K562 (cell line): Measurements from ENCODE around the gene PA2G4. TPM values are rescaled to one million over a fixed set of nuclear protein-coding genes. Genes with fewer than 3 reads are reported as not detected.
A peak's percentile ranks its signal among the peaks of the same experiment; 100 is the strongest.

Source experiments
- ATAC-seq: fragments of 200-7000 bp; cut with Tn5 transposase; 3 replicates; pipeline ENCODE4 v1.9.1; 2020; ENCODE audit warnings: moderate library complexity
- BruUV-seq: library from RNA; stranded (reverse); fragments of 400-500 nt; replicated peaks from 2 replicates; lab custom pipeline; 2021; lab: Mats Ljungman, UMichigan
- CTCF ChIA-PET: fragments of 300-600 bp; formaldehyde crosslinking; extraction: SDS; loops from one replicate; lab custom pipeline; 2021; ENCODE audit warnings: low intra/inter-chr PET ratio; lab: Yijun Ruan, JAX
- POLR2A ChIA-PET: fragments of 300-600, 350-650 bp; sonication (Branson Sonifier 250); formaldehyde crosslinking; extraction: SDS; loops from one replicate; lab custom pipeline; 2021; ENCODE audit warnings: antibody characterized with exemption, inconsistent platforms; lab: Yijun Ruan, JAX
- DNase-seq, 4 experiments: peaks; one replicate each; pipeline versions ENCODE4 v3.0.0 to v3.0.0-alpha.2; 2011 to 2018; ENCODE audit warnings: low spot score in 3 of 4, mixed read lengths in 3 of 4; ENCODE audit errors: extremely low read depth in 1 of 4
- FAIRE-seq: peaks from 2 replicates; lab custom pipeline; 2011; peaks lifted over from hg19 to GRCh38; lab: Jason Lieb, UNC
- H2AFZ ChIP-seq: 2 replicates; pipeline ENCODE4 v1.6.0; 2011; ENCODE audit warnings: low read depth, low read length, control low read depth, inconsistent platforms
- H3K27ac ChIP-seq: fragments of 200-600 bp; 3 replicates; pipeline ENCODE4 v1.8.0; 2011; ENCODE audit warnings: low read depth, mild to moderate bottlenecking, control low read depth, inconsistent platforms, low read length, moderate library complexity, mixed read lengths; ENCODE audit errors: extremely low read depth
- H3K27me3 ChIP-seq, 2 experiments: fragments of 300-600 bp in 1 of 2; 2 replicates in 1 of 2; 3 replicates in 1 of 2; pipeline versions ENCODE4 v1.6.0 to v1.8.0; 2011; ENCODE audit warnings: inconsistent platforms in 2 of 2, low read length in 2 of 2, mild to moderate bottlenecking in 1 of 2, mixed read lengths in 1 of 2, moderate library complexity in 1 of 2; ENCODE audit not compliant: control insufficient read depth in 2 of 2, insufficient read depth in 2 of 2
- H3K36me3 ChIP-seq: fragments of 300-600 bp; 3 replicates; pipeline ENCODE4 v1.8.0; 2011; ENCODE audit warnings: mild to moderate bottlenecking, low read length, inconsistent platforms; ENCODE audit not compliant: control insufficient read depth, insufficient read depth
- H3K4me1 ChIP-seq, 2 experiments: fragments of 200-600 bp in 1 of 2; replicated peaks in 1 of 2; 2 replicates in 1 of 2; 3 replicates in 1 of 2; pipeline versions ENCODE4 v1.5.1 to v1.8.0; 2011; ENCODE audit warnings: inconsistent platforms in 2 of 2, low read length in 2 of 2, mild to moderate bottlenecking in 1 of 2, mixed read lengths in 1 of 2, moderate library complexity in 1 of 2; ENCODE audit not compliant: control insufficient read depth in 2 of 2, insufficient read depth in 2 of 2
- H3K4me2 ChIP-seq: 2 replicates; pipeline ENCODE4 v1.6.1; 2011; ENCODE audit warnings: low read length, control low read depth, inconsistent platforms, mixed read lengths; ENCODE audit not compliant: insufficient read depth
- H3K4me3 ChIP-seq: fragments of 200-600 bp; sonication (generic), shearing (Covaris generic); 2 replicates; pipeline ENCODE4 v1.5.1; 2016; ENCODE audit warnings: control low read depth, inconsistent platforms
- H3K79me2 ChIP-seq: fragments of 200-600 bp; 3 replicates; pipeline ENCODE4 v1.8.0; 2011; ENCODE audit warnings: low read length, inconsistent platforms; ENCODE audit not compliant: control insufficient read depth, insufficient read depth
- H3K9ac ChIP-seq, 2 experiments: 2 replicates each; pipeline versions ENCODE4 v1.6.0 to v1.6.1; 2011; ENCODE audit warnings: low read depth in 2 of 2, low read length in 2 of 2, control low read depth in 1 of 2, inconsistent platforms in 1 of 2, mild to moderate bottlenecking in 1 of 2, mixed read lengths in 1 of 2; ENCODE audit not compliant: insufficient read depth in 1 of 2
- H3K9me1 ChIP-seq: one replicate; pipeline ENCODE4 v1.6.0; 2011; ENCODE audit warnings: inconsistent platforms, mild to moderate bottlenecking, low read length, moderate library complexity; ENCODE audit not compliant: control insufficient read depth, insufficient read depth
- H3K9me3 ChIP-seq: replicated peaks from 2 replicates; pipeline ENCODE4 v1.5.1; 2011; ENCODE audit warnings: low read depth, low read length, inconsistent platforms; ENCODE audit not compliant: control insufficient read depth, insufficient read depth
- H4K20me1 ChIP-seq: replicated peaks from 2 replicates; pipeline ENCODE4 v1.6.1; 2011; ENCODE audit warnings: low read length, inconsistent platforms, mixed read lengths; ENCODE audit not compliant: control insufficient read depth, insufficient read depth
- AFF4 ChIP-seq: sonication (generic); formaldehyde crosslinking; IDR thresholded peaks from 2 replicates; pipeline ENCODE4 v1.8.0; 2023; ENCODE audit warnings: mild to moderate bottlenecking, missing genetic modification reagents
- ARID1B ChIP-seq: fragments of 450-650 bp; IDR thresholded peaks from 2 replicates; pipeline ENCODE4 v1.6.1; 2016; ENCODE audit warnings: antibody characterized with exemption, mild to moderate bottlenecking, inconsistent platforms
- HMGXB4 ChIP-seq: sonication (generic); formaldehyde crosslinking; IDR thresholded peaks from 2 replicates; pipeline ENCODE4 v1.8.1; 2023; ENCODE audit warnings: mild to moderate bottlenecking, missing genetic modification reagents
- MLLT1 ChIP-seq, 2 experiments: fragments of 450-650 bp; IDR thresholded peaks; 2 replicates each; pipeline ENCODE4 v1.6.1; 2016
- MTA1 ChIP-seq: fragments of 450-650 bp; IDR thresholded peaks from 2 replicates; pipeline ENCODE4 v1.6.1; 2017; ENCODE audit warnings: borderline replicate concordance
- NFIC ChIP-seq: fragments of 450-650 bp; IDR thresholded peaks from 2 replicates; pipeline ENCODE4 v1.6.1; 2017; ENCODE audit warnings: mild to moderate bottlenecking, inconsistent platforms
- NR0B1 ChIP-seq: fragments of 450-650 bp; IDR thresholded peaks from one replicate; pipeline ENCODE4 v1.6.1; 2018; ENCODE audit warnings: mild to moderate bottlenecking, moderate library complexity; ENCODE audit not compliant: partially characterized antibody
- RBM22 ChIP-seq: fragments of 200-400 bp; formaldehyde crosslinking; IDR thresholded peaks from 2 replicates; pipeline ENCODE4 v1.6.1; 2018; ENCODE audit warnings: low read length, low read depth; ENCODE audit not compliant: poor library complexity, severe bottlenecking
- U2AF1 ChIP-seq: fragments of 200-400 bp; formaldehyde crosslinking; optimal IDR thresholded peaks from 2 replicates; pipeline ENCODE3; 2017; ENCODE audit warnings: mild to moderate bottlenecking, low read depth, low read length, moderate library complexity
- ZBTB7A ChIP-seq: IDR thresholded peaks from 2 replicates; pipeline ENCODE4 v1.6.1; 2011; ENCODE audit warnings: low read depth, mild to moderate bottlenecking, low read length, moderate library complexity, borderline replicate concordance; ENCODE audit not compliant: control insufficient read depth
- ZNF174 ChIP-seq: fragments of 250-450 bp; sonication (Bioruptor Pico); IDR thresholded peaks from 2 replicates; pipeline ENCODE4 v1.4.0; 2020; ENCODE audit warnings: mild to moderate bottlenecking
- ZNF766 ChIP-seq: fragments of 200-800 bp; sonication (Bioruptor generic); conservative IDR thresholded peaks from 2 replicates; pipeline ENCODE4 v1.6.1; 2016; ENCODE audit warnings: missing genetic modification characterization, missing compliant biosample characterization
- WGBS: fragments of 100-300 bp; shearing (Covaris generic); methylation state at CpG from one replicate; pipeline ENCODE4 v1.1.6; 2016; ENCODE audit warnings: low coverage, mixed read lengths; ENCODE audit not compliant: insufficient coverage; ENCODE audit errors: missing lambda C conversion rate; 5-methylcytosine and 5-hydroxymethylcytosine counted together
- in situ Hi-C: fragments of 300-500 bp; cut with MboI; formaldehyde crosslinking; loops from 4 replicates; pipeline ENCODE4 v1.15.0; 2018; ENCODE audit warnings: inconsistent platforms, mixed read lengths
- intact Hi-C: fragments of 100-400 bp; cut with micrococcal nuclease; formaldehyde crosslinking; loops from 2 replicates; pipeline ENCODE4 v1.14.2; 2022
- polyA plus RNA-seq, 8 experiments: library from polyadenylated mRNA; depleted of rRNA in 4 of 8; stranded (reverse) in 5 of 8; unstranded in 3 of 8; fragments of >200 nt; fragmentation: Nextera tagmentation in 2 of 8; fragmentation: Illumina TruSeq in 1 of 8; extraction: Ambion mirVana in 2 of 8; extraction: Trizol in 1 of 8; gene quantifications; 2 replicates each; pipeline versions ENCODE4 v1.2.1 to v1.2.3, GENCODE V29; 2011 to 2014; ENCODE audit warnings: inconsistent platforms in 1 of 8, missing spikeins in 1 of 8
- total RNA-seq, 7 experiments: library from RNA; depleted of rRNA in 6 of 7; stranded (reverse); fragments of >200 nt in 6 of 7; fragmentation: Illumina TruSeq in 2 of 7; extraction: Trizol in 2 of 7; gene quantifications; 2 replicates each; pipeline versions ENCODE4 v1.2.1 to v1.2.3, GENCODE V29; 2011 to 2021; ENCODE audit warnings: low replicate concordance in 1 of 7

The PA2G4 gene
- total and polyA plus RNA-seq, 9 of the 15 experiments (the other 6 are each of a cell fraction or from before 2014, with no cell fraction given): 230 to 925 (median 638) TPM

- POLR2A ChIA-PET: interaction anchor here (0.6 to 1.8 kb wide), 10 partner anchors 9 to 37 kb away, joined by 3 to 13 read pairs (median 4); partner anchors contain the start of genes SMARCC2 and ZC3H10
- H3K27ac ChIP-seq: peak within 1 kb of the TSS; percentile 96
- peaks cover 27% of the 10 kb centered on the region for H3K79me2 ChIP-seq
- H3K9me3 ChIP-seq: no peaks in the 10 kb centered on the region
- peaks cover 24% of the 10 kb centered on the region; the same call in 2 of the 3 replicates for H3K36me3 ChIP-seq
- H3K4me2 ChIP-seq: peak within 1 kb of the TSS; percentile 91
- ATAC-seq: peak; percentile 86
- H3K27me3 ChIP-seq: no peaks in the 10 kb centered on the region
- under 1% methylated on average over 37 of the region's 37 CpGs for WGBS
- peak within 1 kb of the TSS; percentile 88 to 91 for H3K9ac ChIP-seq
- H2AFZ ChIP-seq: peak within 1 kb of the TSS; percentile 89
- CTCF ChIA-PET: no interaction called here
- in situ Hi-C loops (no loop called here), intact Hi-C loops (no loop called here)
- no peaks in the 10 kb centered on the region for H3K9me1 ChIP-seq
- BruUV-seq: no TSS peak
- peak; percentile 91 for FAIRE-seq
- H3K4me1 ChIP-seq: peaks cover 35 to 40% of the 10 kb centered on the region in 2 experiments; a peak in 4 of 5 replicates
- no peaks in the 10 kb centered on the region for H4K20me1 ChIP-seq
- peak; percentile 85 to 97 (median 90) for DNase-seq
- H3K4me3 ChIP-seq: peak within 1 kb of the TSS; percentile 55
- peak; percentile 36 for TF ChIP-seq ARID1B
- TF ChIP-seq ZBTB7A: peak; percentile 98
- no peak for TF ChIP-seq U2AF1
- no peak for TF ChIP-seq RBM22
- TF ChIP-seq NFIC: peak; percentile 31
- no peak for TF ChIP-seq HMGXB4
- no peak for TF ChIP-seq NR0B1
- TF ChIP-seq MTA1: peak; percentile 56; the same call in 1 of the 2 replicates
- TF ChIP-seq AFF4 (CRISPR knock-in tag): peak; percentile 63; the same call in 1 of the 2 replicates
- no peak for TF ChIP-seq ZNF766 (CRISPR knock-in tag)
- no peak for TF ChIP-seq ZNF174 (CRISPR knock-in tag)
- TF ChIP-seq MLLT1 (IDR thresholded peaks at IDR 0.05): no peak
These were observed 47.9 kb downstream of the PA2G4 start, which contains the start of gene MYL6B for GRCh38 chr12:56152132-56152755. MYL6B (plus strand) TSS chr12:56152587; CDS start chr12:56153919, 1,332 bp downstream.
